Activated effector memory CD4-positive, alpha-beta T cell treated with Interleukin-2 at 50 U/mL for 16 hours (primary cell): ENCODE data around the gene C10orf88.
"Not testable (repeated sequence)": the region's sequence is repeated elsewhere in the genome, so short reads cannot be mapped to it uniquely, and the experiment has no call there.

Source experiments
- DNase-seq: peaks from one replicate; pipeline ENCODE4 v3.0.0-alpha.2; 2020

C10orf88 gene

DNA sequence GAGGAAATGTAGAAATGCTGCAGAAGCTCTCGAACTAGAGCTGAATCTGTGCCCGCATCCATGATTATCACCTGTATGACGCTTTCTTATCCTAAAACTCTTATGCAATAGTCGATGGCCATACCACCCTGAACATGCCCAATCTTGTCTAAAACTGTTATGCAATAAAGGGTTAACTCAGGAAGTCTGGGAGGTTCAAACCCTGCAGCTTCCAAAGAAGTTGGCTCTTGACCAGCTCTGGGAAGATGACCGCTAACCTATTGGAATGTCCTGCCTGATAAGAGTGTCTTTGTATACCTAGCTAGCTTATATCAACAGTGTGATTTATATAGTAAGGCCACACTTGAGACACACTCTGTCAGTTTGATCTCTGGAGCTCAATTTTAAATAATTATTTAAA is 3.4 kb upstream of the C10orf88 start:
- DNase-seq: no peak

DNA sequence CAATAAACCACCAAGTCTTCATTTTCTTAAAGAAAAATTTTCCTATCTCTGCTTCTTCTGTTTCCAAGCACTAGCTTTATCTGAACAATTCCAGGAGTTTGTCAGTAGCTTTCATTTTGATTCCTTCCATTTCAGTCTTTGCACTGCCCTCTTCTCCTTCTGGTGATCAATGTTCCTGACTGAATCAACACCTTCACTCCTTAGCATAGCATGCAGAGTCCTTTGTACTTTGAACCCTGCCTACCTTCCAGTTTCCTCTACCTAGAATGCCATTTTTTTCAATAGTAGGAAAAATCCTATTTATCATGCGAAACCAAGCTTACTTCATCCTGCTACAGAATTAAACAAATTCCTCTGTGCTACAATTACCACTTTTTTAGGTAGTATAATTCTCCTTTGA is 1.9 kb upstream of the C10orf88 start:
- DNase-seq: no peak

DNA sequence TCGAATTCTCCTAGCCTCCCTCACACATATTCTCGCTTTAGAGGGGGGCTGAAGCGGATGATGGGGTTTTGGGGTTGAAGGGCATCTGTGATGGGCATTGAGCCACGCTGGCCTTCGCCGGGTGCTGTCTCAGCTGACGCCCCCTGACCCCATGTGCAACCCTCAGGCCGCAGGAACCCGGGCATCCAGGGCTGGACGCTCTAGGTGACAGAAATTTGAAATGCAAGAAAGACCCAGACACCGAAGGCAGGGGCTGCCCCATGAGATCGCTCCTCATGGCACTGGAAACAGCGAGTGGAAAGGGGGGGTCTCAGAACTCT is 664 bp upstream of the C10orf88 start:
- DNase-seq: no peak

DNA sequence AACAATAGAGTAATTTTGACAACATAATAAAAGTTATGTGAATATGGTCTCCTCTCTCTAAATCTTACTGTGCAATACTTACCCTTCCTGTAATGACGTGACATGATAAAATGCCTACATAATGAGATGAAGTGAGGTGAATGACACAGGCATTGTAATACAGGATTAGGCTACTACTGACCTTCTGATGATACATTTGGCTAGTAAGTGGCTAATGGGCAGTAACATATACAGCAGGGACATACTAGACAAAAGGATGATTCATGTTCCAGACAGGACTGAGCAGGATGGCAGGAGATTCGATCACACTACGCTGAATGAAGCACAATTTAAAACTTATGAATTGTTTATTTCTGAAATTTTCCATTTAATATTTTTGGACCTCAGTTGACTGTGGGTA is 4.7 kb downstream of the C10orf88 start:
- DNase-seq: no peak

DNA sequence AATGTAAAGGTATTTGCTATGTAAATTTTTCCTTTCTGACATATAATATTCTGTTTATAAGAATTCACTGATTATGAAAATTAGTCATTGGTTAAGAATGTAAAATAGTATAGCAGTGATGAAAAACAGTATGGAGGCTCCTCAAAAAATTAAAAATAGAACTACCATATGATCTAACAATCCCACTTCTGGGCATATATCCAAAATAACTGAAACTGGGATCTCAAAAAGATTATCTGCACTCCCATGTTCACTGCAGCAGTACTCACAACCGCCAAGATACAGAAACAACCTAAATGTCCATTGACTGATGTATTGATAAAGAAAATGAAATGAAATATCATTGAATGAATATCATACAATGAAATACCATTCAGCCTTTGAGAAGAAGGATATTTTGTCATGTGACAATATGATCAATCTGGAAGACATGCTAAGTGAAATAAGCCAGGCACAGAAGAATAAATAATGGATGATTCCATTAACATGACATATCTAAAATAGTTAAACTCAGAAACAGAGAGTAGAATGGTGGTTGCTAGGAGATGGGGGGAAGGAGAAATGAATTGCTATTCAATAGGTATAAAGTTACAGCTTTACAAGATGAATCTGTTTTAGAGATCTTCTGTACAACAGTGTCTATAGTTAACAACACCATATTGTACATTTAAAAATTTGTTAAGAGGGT is 14.0 kb downstream of the C10orf88 start:
- DNase-seq: no peak

DNA sequence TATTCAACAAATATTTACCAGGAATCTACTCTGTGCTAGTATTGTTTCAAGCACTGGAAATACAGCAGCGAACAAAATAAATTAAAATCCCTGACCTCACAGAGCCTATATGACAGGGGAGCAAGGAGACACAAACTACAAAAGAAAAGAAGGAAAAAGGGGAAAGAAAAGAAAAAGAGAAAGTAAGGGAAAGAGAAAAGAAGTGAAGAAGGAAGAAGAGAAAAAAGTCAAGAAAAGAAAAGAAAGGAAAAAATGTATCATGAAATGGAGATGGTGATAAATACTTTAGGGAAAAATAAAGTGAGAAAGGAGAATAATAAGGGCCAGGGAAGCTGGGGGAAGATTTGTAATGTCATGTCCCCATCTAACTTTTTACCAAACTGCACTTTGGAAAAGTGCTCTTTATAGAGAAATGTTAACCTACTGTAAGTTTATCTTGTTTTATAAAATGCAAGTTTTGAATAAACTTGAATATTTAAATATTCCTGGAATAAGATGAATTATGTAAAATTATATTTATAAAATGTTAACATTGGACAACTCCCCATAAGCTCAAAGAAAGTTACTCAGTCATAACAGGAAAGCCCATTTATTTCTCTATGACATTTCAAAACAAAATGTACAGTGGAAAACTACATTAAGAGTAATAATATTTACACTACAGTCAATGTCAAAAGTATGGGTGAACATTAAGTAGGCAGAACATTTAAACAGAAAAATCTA is 14.7 kb downstream of the C10orf88 start:
- no peak for DNase-seq

DNA sequence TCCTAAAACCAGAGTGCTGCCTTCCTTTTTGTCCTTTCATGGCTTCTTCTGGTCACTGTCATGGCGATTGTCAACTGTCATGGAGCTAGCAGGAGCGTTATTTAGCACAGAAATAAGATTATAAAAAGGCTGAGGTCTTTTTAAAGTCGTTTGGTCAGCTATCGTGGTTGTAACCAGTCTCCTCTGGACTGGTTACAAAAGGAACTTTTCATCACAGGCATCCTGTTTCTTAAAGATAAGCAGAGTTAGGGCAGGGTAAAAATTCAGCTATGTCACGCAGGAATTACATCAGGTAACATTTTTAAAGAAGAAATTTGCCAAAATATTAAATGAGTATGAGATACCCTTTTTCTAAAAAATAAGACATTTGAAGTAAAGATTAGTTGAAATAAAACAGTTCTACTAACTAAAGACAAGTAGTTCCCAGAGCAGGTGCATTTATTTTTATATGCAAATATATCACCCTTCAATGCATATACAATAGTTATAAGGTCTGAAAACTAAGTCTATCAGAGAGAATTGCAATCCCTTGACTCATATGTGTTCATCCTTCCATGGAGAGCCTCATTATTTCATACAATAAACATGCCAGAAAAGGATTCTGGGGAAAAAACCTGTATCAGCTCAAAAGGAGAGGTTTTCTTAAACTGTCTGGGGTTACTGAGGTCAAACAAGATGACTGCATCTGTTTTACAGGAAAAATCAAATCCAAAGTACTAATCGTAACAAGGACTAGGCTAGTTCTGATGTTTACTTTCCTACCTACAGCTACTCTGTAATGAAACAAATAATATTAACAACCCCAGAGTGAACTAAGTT is 22.7 kb downstream of the C10orf88 start:
- no peak for DNase-seq

DNA sequence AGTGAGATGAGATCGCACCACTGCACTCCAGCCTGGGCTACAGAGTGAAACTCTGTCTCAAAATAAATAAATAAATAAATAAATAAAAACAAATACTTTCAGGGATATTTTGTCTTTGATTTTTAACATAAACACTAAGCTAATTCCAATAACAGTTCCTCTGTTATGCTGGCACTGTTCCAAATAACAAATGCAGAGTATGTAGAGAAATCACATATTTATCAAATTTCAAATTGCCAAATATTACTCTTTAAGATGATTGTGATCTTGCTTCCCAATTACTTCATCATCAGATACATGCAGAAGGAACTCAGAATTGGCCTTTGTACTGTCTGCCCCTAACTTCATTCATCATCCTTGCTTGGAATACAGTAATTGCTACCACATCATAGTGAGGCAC is 23.9 kb downstream of the C10orf88 start:
- no peak for DNase-seq

DNA sequence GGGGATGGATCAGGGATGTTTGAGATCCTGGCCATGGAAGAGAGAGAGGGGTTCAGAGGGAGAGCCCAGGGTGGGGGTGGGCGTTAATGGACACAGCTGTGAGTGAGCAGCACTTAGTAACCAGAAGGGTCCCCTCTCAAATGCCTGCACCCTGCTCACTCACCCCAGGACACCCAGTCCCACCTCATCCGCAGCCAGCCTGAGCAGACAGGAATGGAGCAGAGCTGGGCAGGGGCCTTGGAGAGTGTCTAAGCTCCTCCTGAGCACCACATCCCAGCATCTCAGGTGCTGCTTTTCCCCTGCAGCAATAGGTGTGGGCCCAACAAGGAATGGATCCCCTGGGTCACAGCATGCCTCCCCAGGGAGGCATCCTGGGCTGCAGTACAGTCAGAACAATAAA is 38.3 kb downstream of the C10orf88 start:
- DNase-seq: no peak

DNA sequence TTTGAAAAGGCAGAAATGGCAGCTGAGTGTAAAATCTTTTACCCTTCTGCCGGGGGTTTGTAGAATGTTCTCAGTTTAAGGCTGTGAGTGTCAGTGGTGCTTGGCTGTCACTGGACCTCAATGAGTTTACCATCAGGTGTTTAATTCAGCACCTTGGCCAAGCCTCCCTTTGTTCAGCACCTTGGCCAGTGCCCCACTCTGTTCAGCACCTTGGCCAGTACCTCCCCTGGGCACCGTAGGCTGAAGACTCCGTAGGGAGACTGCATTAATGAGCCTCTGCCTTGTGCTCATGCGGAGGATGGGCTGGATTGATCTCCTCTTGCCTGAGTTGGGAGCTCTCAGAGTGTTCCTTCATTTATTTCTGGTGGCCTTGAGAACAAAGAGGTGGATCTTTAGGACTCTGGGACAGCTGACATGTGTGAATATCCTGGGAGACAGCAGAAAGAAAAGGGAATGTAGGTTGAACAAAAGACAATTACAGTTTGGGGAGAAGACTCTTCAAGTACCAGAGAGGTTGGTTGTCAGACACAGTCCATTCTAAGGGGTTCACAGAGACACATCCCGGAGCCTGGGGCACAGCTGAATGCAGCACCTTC is 42.0 kb downstream of the C10orf88 start:
- DNase-seq: peak; percentile 15

DNA sequence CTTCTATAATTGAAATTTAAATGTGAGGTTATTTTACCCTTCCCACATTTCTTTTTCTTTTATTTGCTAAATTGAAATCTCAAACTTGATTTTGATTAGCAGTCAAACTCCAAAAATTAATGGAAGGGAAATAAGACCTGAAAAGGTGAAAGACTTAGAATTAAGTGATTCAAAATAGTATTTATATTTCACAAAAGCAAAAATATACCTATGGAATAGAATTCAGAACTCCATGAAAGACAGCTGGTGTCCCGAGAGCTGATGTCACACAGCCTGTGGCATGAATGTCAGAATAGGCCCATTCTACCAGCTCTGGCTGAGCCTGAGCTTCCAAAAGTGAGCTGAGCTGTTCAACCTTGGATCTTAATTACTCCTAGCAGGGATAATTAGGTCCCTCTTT is 43.7 kb downstream of the C10orf88 start, which contains the start of gene FAM24A:
Gene FAM24A, plus strand, starts transcription at position 301 of the 400 bp plus-strand sequence. CDS start 1,025 bp downstream, outside the sequence.
- no peak for DNase-seq

DNA sequence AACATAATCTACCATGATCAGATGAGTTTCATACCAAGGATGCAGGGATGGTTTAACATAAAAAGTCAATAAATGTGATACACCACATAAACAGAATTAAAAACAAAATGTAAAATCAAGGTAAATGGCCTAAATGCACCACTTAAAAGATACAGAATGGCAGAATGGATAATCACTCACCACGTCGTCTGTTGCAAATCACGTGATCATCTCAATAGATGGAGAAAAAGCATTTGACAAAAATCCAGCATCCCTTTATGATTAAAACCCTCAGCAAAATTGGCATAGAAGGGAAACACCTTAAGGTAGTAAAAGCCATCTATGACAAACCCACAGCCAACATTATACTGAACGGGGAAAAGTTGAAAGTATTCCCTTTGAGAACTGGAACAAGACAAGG is 50.2 kb downstream of the C10orf88 start:
- DNase-seq: not testable (repeated sequence)

DNA sequence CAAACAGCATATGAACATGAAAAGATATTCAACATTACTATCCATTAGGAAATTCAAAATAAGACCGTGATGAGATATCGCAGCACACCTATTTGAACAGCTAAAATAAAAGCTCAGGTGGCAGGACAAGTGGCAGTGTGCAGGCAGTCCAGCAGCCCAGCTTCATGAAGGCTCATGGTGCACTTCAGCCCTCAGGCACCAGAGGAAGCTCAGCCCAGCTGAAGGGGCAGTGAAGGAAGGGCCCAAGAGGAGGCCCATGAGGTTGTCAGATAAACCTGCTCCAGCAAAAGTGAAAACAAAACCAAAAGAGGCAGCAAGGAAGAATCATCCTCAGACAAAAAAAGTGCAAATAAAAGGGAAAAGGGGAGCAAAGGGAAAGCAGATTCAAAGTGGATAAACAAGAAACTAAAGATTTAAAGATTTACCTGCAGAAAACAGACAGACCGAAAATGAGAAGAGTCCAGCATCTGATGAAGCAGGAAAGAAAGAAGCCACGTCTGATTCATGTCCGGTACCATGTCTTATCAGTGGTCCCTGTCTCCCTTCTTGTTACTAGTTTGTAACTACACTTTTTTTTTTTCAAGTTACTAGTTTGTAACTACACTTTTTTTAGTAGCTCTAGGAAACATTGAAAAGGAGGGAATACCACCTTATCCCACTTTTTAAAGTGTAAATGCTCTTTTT is 59.6 kb downstream of the C10orf88 start:
- DNase-seq: no peak

DNA sequence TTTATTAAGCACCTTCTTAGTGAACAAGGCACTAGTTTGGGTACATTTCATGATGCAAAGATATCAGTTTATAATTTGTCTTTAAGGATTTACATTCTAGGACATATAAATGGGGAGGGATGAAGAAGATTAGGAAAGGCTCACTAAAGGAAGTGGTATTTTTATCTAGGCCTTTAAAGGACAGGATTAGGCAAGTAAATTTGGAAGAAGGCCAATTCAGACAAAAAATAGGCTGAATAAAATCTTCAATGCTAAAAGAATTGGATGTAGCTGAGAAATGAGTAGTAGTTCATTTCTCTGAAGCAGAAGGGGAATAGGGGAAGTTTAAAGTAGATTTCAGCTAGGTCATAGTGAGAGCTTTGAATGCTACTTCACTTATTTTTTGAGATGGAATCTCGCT is 69.9 kb downstream of the C10orf88 start:
- no peak for DNase-seq

DNA sequence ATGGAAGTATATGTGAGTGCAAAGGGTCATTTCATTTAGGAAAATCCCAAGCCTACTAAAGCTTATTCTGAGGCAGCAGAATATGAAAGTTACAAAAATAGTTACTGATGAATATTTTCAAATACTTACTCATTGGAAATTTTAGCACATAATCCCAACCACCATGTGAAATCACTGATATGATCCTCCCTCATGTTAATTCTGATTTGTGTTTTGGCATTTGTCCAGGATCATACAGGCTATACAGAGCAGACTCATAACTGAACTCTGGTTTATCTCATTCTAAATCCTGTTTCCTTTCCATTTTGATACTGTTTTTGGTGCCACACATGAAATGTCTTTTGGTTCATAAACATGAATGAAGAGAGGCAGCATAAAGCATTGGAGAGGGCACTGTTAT is 71.3 kb downstream of the C10orf88 start:
- no peak for DNase-seq
